Stimulated activated CD8-positive, alpha-beta memory T cell treated with anti-CD3 and anti-CD28 coated beads, Interleukin-15, amount 100 ng/mL, for 24 hours (primary cell): ENCODE results near the gene TUBB.
A peak's percentile ranks its signal among the peaks of the same experiment; 100 is the strongest.
"Not testable (repeated sequence)": the region's sequence is repeated elsewhere in the genome, so short reads cannot be mapped to it uniquely, and the experiment has no call there.

ENCODE experiments used
- DNase-seq: peaks from one replicate; pipeline ENCODE4 v3.0.0-alpha.2; 2020; ENCODE audit warnings: low read depth

Gene TUBB

DNA sequence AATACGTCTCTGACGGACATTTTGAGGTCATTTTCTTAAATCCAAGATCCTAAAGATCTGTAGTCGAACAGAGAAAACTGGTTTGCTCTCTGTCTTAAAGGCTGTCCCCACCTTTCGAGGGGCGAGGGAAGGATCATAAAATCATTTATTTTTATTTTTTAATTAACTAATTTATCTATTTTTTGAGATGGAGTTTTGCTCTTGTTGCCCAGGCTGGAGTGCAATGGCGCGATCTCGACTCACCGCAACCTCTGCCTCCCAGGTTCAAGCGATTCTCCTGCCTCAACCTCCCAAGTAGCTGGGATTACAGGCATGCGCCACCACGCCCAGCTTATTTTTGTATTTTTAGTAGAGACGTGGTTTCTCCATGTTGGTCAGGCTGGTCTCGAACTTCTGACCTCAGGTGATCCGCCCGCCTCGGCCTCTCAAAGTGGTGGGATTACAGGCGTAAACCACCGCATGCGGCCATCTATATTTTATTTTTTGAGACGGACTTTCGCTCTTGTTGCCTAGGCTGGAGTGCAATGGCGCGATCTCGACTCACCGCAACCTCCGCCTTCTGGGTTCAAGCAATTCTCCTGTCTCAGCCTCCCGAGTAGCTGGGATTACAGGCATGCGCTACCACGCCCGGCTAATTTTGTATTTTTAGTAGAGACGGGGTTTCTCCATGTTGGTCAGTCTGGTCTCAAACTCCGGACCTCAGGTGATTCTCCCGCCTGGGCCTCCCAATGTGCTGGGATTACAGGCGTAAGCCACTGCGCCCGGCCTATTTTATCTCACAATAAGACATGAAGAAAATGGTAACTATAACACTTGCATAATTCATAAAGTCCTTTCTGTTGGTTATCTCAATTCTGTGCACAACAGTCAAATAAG lies 2.1 kb upstream of the TUBB start:
- DNase-seq = not testable (repeated sequence)

DNA sequence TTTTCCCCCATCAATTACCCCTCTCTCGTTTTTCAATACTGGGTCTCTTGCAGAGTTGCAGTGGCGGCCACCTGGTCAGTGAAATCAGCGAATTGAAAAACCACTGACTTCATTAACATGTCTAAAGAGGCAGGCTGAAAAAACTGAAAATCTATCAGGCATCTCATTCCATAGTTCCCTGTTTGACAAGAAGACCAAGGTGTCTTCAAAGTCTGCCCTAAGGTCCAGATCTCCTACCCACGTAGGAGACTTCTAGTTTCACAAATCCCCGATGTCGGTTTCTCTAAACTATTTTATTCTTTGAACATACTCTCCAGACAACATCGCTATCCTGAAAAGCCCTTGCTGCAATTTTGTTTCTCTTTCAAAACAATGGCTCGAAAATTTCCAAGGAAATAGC lies 796 bp upstream of the TUBB start:
- DNase-seq = no peak

- DNase-seq = no peak
These were observed 616 bp downstream of the TUBB start for GRCh38 chr6:30720738-30721197.

DNA sequence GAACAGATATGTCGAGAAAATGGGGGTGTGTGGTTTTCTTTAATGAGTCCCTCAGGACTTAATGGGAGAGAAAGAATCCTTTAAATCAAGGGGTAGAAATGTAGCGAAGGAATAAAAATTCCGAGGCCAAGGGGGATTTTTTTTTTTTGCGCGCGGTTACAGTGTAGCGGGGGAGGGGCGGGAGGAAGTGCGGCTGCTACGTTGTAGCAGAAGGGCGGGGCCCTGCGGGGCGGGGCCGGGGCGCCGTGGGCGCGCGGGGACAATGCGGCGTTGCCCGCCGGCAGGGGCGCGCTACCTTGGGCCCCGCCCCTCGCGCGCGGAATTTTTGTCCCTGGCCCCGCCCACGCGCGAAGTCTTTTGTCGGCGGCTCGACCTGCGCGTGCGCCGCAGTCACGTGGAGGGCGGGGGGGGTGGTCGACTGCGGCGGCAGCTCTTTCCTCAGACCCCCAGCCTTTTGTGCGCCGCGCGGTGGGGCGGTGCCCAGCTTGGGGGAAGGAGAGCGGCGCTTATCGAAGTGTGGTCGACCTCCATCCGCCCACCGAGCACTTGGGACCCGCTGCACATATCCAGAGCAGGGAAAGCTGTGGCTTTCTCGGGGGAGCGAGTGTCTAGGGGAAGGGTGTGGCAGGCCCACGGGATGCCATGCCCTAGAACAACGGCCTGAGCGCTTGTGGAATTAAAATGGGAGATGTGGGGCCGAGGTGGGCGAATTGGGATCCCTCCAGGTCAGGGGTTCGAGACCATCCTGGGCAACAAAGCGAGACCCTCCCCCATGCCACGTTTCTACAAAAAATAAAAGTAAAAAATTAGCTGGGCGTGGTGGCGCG lies 1.3 kb downstream of the TUBB start:
- DNase-seq = peak; percentile 99

DNA sequence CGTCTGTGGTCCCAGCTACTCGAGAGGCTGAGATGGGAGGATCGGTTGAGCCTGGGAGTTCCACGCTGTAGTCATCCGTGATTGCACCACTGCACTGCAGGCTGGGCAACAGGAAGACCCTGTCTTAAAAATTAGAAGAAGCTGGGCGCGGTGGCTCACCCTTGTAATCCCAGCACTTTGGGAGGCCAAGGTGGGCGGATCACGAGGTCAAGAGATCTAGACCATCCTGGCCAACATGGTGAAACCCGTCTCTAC lies 1.8 kb downstream of the TUBB start:
- DNase-seq = not testable (repeated sequence)

- peak; percentile 81 for DNase-seq
These were observed 2.3 kb downstream of the TUBB start for GRCh38 chr6:30722280-30723112.

DNA sequence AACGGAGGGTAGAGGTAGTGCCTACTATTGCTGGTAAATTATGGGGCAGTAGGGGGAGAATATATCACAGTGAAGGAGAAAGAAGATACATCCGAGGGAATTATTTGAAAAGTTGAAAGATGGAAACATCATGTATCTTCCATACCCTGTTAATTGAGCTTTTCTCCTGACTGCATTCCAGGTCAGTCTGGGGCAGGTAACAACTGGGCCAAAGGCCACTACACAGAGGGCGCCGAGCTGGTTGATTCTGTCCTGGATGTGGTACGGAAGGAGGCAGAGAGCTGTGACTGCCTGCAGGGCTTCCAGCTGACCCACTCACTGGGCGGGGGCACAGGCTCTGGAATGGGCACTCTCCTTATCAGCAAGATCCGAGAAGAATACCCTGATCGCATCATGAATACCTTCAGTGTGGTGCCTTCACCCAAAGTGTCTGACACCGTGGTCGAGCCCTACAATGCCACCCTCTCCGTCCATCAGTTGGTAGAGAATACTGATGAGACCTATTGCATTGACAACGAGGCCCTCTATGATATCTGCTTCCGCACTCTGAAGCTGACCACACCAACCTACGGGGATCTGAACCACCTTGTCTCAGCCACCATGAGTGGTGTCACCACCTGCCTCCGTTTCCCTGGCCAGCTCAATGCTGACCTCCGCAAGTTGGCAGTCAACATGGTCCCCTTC lies 3.1 kb downstream of the TUBB start:
- DNase-seq = not testable (repeated sequence)

DNA sequence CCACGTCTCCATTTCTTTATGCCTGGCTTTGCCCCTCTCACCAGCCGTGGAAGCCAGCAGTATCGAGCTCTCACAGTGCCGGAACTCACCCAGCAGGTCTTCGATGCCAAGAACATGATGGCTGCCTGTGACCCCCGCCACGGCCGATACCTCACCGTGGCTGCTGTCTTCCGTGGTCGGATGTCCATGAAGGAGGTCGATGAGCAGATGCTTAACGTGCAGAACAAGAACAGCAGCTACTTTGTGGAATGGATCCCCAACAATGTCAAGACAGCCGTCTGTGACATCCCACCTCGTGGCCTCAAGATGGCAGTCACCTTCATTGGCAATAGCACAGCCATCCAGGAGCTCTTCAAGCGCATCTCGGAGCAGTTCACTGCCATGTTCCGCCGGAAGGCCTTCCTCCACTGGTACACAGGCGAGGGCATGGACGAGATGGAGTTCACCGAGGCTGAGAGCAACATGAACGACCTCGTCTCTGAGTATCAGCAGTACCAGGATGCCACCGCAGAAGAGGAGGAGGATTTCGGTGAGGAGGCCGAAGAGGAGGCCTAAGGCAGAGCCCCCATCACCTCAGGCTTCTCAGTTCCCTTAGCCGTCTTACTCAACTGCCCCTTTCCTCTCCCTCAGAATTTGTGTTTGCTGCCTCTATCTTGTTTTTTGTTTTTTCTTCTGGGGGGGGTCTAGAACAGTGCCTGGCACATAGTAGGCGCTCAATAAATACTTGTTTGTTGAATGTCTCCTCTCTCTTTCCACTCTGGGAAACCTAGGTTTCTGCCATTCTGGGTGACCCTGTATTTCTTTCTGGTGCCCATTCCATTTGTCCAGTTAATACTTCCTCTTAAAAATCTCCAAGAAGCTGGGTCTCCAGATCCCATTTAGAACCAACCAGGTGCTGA lies 3.9 kb downstream of the TUBB start:
- not testable (repeated sequence) for DNase-seq

DNA sequence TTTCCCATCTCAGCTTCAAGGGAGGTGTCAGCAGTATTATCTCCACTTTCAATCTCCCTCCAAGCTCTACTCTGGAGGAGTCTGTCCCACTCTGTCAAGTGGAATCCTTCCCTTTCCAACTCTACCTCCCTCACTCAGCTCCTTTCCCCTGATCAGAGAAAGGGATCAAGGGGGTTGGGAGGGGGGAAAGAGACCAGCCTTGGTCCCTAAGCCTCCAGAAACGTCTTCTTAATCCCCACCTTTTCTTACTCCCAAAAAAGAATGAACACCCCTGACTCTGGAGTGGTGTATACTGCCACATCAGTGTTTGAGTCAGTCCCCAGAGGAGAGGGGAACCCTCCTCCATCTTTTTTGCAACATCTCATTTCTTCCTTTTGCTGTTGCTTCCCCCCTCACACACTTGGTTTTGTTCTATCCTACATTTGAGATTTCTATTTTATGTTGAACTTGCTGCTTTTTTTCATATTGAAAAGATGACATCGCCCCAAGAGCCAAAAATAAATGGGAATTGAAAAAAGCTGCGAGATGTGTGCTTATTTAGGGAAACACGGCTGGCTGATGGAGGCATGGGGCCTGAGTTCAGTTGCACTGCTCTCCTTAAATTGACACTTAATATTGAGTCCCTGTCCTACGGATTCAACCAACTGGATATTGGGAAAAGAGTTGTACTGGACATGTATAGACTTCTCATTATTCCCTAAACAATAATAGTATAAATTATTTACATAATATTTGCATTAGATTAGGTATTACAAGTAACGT lies 4.9 kb downstream of the TUBB start:
- DNase-seq = no peak

DNA sequence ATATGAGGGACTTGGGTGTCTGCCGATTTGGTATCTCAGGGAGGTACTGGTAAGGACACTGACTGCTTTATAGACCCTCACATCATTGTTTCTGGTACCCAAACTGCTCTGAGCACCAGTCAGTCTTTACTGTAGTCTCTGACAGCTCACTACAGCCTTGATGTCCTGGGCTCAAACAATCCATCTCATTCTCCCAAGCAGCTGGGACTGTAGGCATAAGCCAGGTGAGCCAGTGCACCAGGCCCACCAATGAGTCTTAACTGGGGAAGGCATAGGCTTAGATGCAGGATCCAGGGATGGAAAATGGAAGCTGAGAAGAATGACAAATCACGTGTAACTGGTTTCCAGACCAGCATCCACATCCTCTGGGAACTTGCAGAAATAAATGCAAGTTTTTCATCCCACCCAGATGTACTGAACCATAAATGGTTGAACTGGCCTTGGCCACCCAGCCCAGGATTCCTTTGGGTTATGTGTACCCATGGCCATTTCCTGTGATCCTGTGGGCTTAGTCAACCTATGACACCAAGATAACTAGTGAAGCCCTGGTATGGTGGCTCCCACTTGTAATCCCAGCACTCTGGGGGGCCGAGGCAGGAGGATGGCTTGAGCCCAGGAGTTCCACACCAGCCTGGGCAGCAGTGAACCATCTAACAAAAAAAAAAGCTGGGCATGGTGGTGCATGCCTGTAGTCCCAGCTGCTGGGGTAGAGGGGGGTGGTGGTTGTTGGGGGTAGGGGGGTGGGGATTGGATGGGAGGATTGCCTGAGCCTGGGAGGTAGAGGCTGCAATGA lies 5.8 kb downstream of the TUBB start:
- no peak for DNase-seq

DNA sequence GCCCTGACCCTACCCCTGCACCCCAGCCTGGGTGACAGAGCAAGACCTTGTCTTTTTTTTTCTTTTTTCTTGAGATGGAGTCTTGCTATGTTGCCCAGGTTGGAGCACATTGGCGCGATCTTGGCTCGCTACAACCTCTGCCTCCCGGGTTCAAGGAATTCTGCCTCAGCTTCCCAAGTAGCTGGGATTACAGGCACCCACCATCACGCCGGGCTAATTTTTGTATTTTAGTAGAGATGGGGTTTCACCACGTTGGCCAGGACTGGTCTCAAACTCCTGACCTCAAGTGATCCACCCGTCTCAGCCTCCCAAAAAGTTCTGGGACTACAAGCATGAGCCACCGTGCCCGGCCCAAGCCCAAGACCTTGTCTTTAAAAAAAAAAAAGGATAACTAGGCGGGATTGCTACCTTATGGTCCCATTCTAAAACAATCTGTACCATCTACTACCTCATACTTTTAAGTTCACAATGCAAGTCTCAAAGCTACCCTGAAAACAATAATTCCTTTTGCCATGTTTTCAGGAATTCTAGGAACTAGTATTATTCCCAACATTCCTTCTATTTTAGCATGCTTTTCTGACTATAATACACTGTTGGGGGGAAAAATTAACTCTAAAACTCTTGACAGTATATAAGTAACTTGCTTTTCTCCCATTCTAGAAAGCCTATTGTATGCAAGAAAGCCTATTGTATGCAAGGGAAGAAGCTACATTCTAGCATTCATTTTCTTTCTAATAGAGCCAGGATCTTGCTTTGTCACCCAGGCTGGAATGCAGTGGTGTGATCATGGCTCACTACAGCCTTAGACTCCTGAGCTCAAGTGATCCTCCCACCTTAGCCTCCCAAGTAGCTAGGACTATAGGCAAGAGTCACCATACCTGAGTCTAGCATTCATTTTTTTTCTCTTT lies 6.6 kb downstream of the TUBB start:
- DNase-seq = no peak

DNA sequence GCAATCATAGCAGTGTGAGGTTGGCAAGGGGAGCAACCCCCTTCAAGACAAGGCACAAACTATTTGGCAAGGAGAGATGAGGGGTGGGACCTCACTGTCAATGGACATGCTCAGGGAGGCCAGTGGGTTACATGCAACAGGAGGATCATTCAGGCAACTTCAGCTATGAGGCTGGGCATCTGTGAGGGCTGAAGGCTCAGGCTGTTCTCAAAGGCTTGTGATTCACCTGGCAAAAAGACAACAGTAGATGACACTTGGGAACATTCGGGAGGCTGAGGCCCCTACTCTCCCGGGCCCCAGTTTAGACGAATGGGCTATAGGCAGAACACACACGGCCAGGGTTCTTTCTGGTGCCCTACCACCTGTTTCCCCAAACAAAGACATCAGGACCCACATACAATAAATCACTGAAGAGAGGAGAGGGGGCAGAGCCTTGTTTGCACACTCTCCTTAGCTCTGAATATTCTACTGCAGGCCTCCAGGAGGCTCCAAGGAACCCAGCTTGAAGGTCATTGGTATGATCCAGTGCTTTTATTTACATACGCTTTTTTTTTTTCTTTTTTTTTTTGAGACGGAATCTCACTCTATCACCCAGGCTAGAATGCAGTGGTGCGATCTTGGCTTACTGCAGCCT lies 7.9 kb downstream of the TUBB start:
- DNase-seq = no peak

- DNase-seq = no peak
These were observed 10.7 kb downstream of the TUBB start for GRCh38 chr6:30730601-30731435.

GRCh38 chr6:30732237-30732943 lies 12.2 kb downstream of the TUBB start:
- no peak for DNase-seq

- DNase-seq = no peak
These were observed 15.6 kb downstream of the TUBB start for GRCh38 chr6:30735668-30736314.

DNA sequence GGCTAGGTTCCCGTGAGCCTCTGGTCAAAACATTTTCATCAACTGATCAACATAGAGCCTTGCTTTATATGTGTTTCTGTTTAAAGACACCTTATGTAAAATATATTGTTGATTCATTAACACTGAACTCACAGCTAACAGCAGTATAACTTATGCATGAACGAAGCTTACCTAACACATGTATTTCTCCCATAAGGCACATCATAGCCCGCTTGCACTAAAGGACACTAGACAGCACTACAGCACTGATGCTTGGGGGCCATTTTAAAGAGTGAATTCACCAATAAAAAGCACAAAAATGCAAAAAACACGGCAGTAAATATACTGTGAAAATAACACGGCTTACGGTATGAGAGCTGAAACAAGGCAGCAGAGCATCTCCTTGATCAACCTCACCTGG lies 18.4 kb downstream of the TUBB start:
- DNase-seq = no peak
